Upper lobe of right lung (tissue), 1 donor: ENCODE measurements around the gene S100B. TPM values are rescaled to one million over a fixed set of nuclear protein-coding genes. Genes with fewer than 3 reads are reported as not detected.

ENCODE experiments used
- ATAC-seq: fragments of 200-7000 bp; cut with Tn5 transposase; one replicate; pipeline ENCODE4 v1.9.1; 2020; ENCODE audit warnings: mild to moderate bottlenecking, moderate library complexity
- DNase-seq: peaks from one replicate; pipeline ENCODE4 v3.0.0-alpha.2; 2020
- H3K27ac ChIP-seq: fragments of 200-600 bp; one replicate; pipeline ENCODE4 v1.8.0; 2022
- H3K27me3 ChIP-seq: fragments of 200-600 bp; one replicate; pipeline ENCODE4 v1.8.0; 2022; ENCODE audit warnings: mild to moderate bottlenecking
- H3K36me3 ChIP-seq: fragments of 200-600 bp; one replicate; pipeline ENCODE4 v1.8.0; 2022
- H3K4me1 ChIP-seq: fragments of 200-600 bp; one replicate; pipeline ENCODE4 v1.8.0; 2022
- H3K4me3 ChIP-seq: fragments of 200-600 bp; one replicate; pipeline ENCODE4 v1.8.0; 2022; ENCODE audit warnings: mild to moderate bottlenecking
- H3K9me3 ChIP-seq: fragments of 200-600 bp; one replicate; pipeline ENCODE4 v1.8.0; 2022
- intact Hi-C: fragments of 100-400 bp; cut with DNase I; formaldehyde crosslinking; loops from one replicate; pipeline ENCODE4 v1.11.0; 2022
- total RNA-seq: library from RNA; stranded (reverse); fragmentation: NEBNext Ultra II Directional; extraction: Animal tissue kit (Norgen Biotek cat#: 25700); gene quantifications from one replicate; pipeline ENCODE4 v1.2.1, GENCODE V29; 2021
- TF ChIP-seq, protein P1 (sequence below): fragments of 200-600 bp; IDR thresholded peaks from one replicate; pipeline ENCODE4 v1.8.0; 2022; ENCODE audit warnings: antibody characterized with exemption
- donor health status: DM: no; HTN: yes; CAD: no; lungs with severe emphysema.

S100B gene
- total RNA-seq, 1 donor from 2014 or later: 4.5 TPM

DNA sequence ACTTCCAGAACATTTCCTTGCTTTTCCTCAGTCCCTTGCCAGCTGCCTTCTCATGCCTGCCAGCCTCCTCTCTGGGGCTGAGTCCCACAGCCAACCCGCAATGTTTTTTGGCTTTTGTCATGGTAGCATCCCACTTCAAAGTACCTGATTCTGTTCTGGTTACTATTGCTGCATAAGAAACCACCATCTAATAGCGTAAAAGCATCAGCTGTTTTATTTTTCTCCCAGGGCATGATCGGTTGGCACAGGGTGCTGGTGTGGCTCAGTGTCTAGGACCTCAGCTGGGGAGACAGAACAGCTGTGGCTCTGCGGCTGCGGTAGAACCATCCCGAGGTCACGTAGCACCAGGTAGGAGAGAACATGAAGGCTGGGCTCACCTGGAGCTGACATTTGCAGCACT, 21.7 kb upstream of the S100B start:
- Histone ChIP-seq H3K9me3 (no peaks in the 10 kb centered on the region), H3K27ac (no peak overlapping the region), H3K4me1 (no peaks in the 10 kb centered on the region), H3K27me3 (no peaks in the 10 kb centered on the region), H3K4me3 (no peak overlapping the region), H3K36me3 (no peaks in the 10 kb centered on the region)
- intact Hi-C loops: no loop called here
- TF ChIP-seq, protein P1, sequence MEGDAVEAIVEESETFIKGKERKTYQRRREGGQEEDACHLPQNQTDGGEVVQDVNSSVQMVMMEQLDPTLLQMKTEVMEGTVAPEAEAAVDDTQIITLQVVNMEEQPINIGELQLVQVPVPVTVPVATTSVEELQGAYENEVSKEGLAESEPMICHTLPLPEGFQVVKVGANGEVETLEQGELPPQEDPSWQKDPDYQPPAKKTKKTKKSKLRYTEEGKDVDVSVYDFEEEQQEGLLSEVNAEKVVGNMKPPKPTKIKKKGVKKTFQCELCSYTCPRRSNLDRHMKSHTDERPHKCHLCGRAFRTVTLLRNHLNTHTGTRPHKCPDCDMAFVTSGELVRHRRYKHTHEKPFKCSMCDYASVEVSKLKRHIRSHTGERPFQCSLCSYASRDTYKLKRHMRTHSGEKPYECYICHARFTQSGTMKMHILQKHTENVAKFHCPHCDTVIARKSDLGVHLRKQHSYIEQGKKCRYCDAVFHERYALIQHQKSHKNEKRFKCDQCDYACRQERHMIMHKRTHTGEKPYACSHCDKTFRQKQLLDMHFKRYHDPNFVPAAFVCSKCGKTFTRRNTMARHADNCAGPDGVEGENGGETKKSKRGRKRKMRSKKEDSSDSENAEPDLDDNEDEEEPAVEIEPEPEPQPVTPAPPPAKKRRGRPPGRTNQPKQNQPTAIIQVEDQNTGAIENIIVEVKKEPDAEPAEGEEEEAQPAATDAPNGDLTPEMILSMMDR: no peak
- ATAC-seq (no peak), DNase-seq (peak; percentile 41)

DNA sequence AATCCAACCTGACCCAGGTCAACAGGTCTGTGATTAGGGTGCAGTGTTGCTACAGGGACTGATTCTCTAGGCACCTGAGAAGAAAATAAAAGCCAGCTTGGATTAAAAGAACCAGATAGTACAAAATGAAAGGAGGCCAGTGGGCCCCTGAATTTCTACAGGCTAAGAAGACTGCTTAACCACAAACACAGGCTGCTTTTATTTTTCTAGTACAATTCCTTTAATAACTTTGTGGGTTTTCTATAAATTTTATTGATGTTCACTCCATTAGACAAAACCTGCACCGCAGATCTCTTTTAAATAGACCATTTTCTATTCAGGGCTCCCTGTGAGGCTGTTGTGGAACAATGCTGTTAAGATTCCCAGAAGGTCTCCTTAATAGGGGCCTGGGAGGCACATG, 20.9 kb upstream of the S100B start:
- DNase-seq: no peak
- no peak for ATAC-seq
- Histone ChIP-seq H3K9me3 (no peaks in the 10 kb centered on the region), H3K27me3 (no peaks in the 10 kb centered on the region), H3K4me3 (no peak overlapping the region), H3K4me1 (no peaks in the 10 kb centered on the region), H3K27ac (no peak overlapping the region), H3K36me3 (no peaks in the 10 kb centered on the region)
- TF ChIP-seq, protein P1: no peak
- intact Hi-C loops: no loop called here

DNA sequence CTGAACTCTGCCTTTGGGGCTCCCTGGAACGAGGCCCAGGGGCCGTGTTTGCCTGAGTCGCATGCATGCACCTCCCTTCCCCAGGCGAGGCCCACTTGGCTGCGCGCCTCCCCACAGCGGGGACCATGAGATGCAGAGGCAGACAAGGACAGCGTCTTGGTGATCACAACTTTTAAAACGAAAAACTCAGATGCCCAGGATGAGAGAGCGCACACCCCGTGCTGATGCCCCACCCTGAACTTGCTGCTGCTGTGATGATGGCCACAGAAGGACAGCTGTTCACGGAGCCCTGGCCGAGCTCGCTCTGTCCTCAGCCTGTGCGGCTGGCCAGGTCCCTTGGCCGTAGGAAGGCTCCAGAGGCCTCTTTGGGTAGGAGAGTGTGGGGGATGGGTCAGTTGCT, 19.2 kb upstream of the S100B start:
- Histone ChIP-seq H3K36me3 (no peaks in the 10 kb centered on the region), H3K4me1 (no peaks in the 10 kb centered on the region), H3K27ac (no peak overlapping the region), H3K27me3 (no peaks in the 10 kb centered on the region), H3K9me3 (no peaks in the 10 kb centered on the region), H3K4me3 (no peak overlapping the region)
- TF ChIP-seq, protein P1: no peak
- no peak for DNase-seq
- ATAC-seq: no peak
- intact Hi-C loops: no loop called here

DNA sequence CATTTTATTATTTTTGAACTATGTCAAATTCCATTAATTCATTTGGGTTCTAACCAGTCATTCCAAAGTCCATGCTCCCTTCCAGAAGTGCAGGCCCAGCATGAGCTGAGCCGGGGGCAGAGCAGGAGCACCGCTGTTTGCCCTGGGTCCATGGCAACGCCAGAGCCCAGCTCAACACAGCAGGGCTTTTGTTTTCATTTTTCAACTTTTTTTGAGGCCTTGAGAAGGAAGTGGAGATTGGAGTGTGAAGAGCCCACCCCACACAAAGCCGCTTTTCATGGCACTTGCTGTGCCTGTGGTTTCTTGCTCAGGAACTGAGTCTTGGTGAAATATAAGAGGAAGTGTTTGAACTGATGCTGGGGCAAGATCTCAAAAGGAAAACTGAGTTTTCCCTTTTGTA, 17.3 kb upstream of the S100B start:
- Histone ChIP-seq H3K27ac (peak overlapping the region; percentile 64), H3K27me3 (no peaks in the 10 kb centered on the region), H3K9me3 (no peaks in the 10 kb centered on the region), H3K4me3 (no peak overlapping the region), H3K36me3 (no peaks in the 10 kb centered on the region), H3K4me1 (no peaks in the 10 kb centered on the region)
- intact Hi-C loops: no loop called here
- ATAC-seq (peak; percentile 89), DNase-seq (peak; percentile 65)
- TF ChIP-seq, protein P1: no peak

DNA sequence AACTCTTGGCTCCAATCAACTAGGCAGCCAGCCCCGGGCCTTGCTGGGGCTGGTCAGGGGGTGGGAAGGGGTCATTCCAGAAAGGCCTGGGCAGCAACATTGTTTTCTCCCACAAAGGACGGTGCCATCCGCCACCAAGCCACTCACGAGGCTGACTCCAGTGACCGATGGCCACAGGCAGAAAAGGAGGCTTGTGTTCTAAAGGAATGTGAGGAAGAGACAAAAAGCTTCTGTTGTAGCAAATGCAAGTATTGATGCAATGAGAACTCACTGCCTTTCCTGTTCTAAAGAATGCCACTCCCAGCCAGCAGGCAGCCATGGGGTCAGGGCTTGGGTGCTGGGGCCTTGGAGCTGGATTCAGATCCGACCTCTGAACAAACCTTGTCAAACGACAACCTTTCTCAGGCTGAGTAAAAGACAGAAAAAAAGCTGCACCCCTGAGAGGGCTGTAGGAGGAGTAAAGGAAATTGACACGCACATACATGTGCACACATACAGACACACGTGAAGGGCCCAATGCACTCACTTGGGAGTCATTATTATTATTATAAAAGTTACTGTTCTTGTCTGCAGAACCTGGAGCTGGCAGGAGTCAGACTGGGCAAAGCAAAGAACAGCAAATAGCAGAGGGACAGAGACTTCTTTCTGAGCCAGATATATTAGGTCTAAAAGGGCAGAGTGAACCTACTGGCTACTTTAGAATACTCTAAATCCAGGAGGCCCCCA, 16.7 kb upstream of the S100B start:
- no peaks in the 10 kb centered on the region for H3K4me1 ChIP-seq
- TF ChIP-seq, protein P1: no peak
- ATAC-seq: no peak
- no peaks in the 10 kb centered on the region for H3K27me3 ChIP-seq
- H3K36me3 ChIP-seq: no peaks in the 10 kb centered on the region
- intact Hi-C loops: no loop called here
- peak overlapping the region; percentile 64 for H3K27ac ChIP-seq
- no peak for DNase-seq
- no peak overlapping the region for H3K4me3 ChIP-seq
- H3K9me3 ChIP-seq: no peaks in the 10 kb centered on the region

DNA sequence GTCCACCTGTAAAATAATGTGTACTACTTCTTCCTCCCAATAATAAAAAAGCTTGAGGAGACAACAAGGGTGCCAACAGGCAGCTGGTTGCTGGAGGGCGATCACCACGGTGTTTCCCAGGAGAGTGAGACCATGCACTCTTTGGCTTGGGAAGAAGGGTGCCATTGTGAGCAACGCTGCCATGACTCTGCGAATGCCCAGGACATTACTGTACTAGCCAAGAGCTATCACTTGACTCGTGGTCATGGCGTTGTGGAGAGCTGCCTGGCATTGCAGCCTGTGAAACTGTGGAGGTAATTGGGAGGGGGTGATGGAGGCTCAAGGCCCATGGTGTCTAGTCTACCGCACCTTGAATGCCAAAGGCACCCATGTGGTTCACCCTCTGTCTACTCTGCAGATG, 16.0 kb upstream of the S100B start:
- Histone ChIP-seq H3K4me3 (no peak overlapping the region), H3K4me1 (no peaks in the 10 kb centered on the region), H3K27ac (no peak overlapping the region), H3K36me3 (no peaks in the 10 kb centered on the region), H3K27me3 (no peaks in the 10 kb centered on the region), H3K9me3 (no peaks in the 10 kb centered on the region)
- ATAC-seq (no peak), DNase-seq (no peak)
- intact Hi-C loops: no loop called here
- TF ChIP-seq, protein P1: no peak
